T-cell (primary cell): ENCODE results near the gene SNX9. TPM values are rescaled to one million over a fixed set of nuclear protein-coding genes. Genes with fewer than 3 reads are reported as not detected.

Source experiments
- ATAC-seq, 4 experiments: fragments of 200-7000 bp in 3 of 4; fragments of 150-1000 bp in 1 of 4; cut with Tn5 transposase; replicated peaks in 1 of 4; 1 replicate in 3 of 4; 2 replicates in 1 of 4; pipeline ENCODE4 v1.10.0; 2021; ENCODE audit warnings: moderate library complexity in 3 of 4, mild to moderate bottlenecking in 2 of 4, moderate number of reproducible peaks in 1 of 4
- CTCF ChIA-PET, 2 donors: fragments of 300-600 bp; sonication (Branson Sonifier 250); formaldehyde crosslinking; loops; one replicate each; lab custom pipeline; 2022; ENCODE audit warnings: antibody characterized with exemption in 2 of 2; lab: Charles Lee
- POLR2A ChIA-PET, 2 donors: fragments of 300-600 bp; sonication (Branson Sonifier 250); formaldehyde crosslinking; loops; one replicate each; lab custom pipeline; 2022; ENCODE audit warnings: antibody characterized with exemption in 2 of 2; lab: Charles Lee
- DNase-seq, 35 experiments: peaks; one replicate each; pipeline versions ENCODE4 v3.0.0 to v3.0.0-alpha.2; 2013 to 2023
- H3K27ac ChIP-seq: one replicate; pipeline ENCODE4 v1.5.1; 2013; ENCODE audit warnings: low read length
- H3K27me3 ChIP-seq, 2 experiments: replicated peaks in 1 of 2; 1 replicate in 1 of 2; 2 replicates in 1 of 2; pipeline versions ENCODE4 v1.6.1 to v1.7.0; 2013; ENCODE audit warnings: low read length in 1 of 2, mixed read lengths in 1 of 2; ENCODE audit not compliant: control insufficient read depth in 2 of 2, insufficient read depth in 2 of 2; ENCODE audit errors: extremely low read depth in 1 of 2
- H3K36me3 ChIP-seq, 2 donors: 1 replicate in 1 of 2; 2 replicates in 1 of 2; pipeline versions ENCODE4 v1.6.1 to v1.7.0; 2013; ENCODE audit warnings: low read length in 1 of 2; ENCODE audit not compliant: control insufficient read depth in 2 of 2, insufficient read depth in 1 of 2; ENCODE audit errors: extremely low read depth in 1 of 2
- H3K4me1 ChIP-seq, 2 experiments: 1 replicate in 1 of 2; 2 replicates in 1 of 2; pipeline versions ENCODE4 v1.6.1 to v1.7.0; 2013; ENCODE audit warnings: low read length in 2 of 2, mixed read lengths in 1 of 2; ENCODE audit not compliant: insufficient read depth in 2 of 2, control insufficient read depth in 1 of 2; ENCODE audit errors: extremely low read depth in 1 of 2
- H3K4me3 ChIP-seq, 2 donors: 1 replicate in 1 of 2; 2 replicates in 1 of 2; pipeline versions ENCODE4 v1.5.1 to v1.7.0; 2013; ENCODE audit warnings: mild to moderate bottlenecking in 2 of 2, low read length in 1 of 2, moderate library complexity in 1 of 2; ENCODE audit not compliant: control insufficient read depth in 1 of 2; ENCODE audit errors: extremely low read depth in 1 of 2
- H3K9me3 ChIP-seq: 2 replicates; pipeline ENCODE4 v1.7.0; 2013
- H3K27ac Mint-ChIP-seq, 2 donors: one replicate each; pipeline ENCODE4 v1.8.0; 2020 to 2021; ENCODE audit warnings: mild to moderate bottlenecking in 2 of 2, mixed read lengths in 2 of 2
- H3K27me3 Mint-ChIP-seq, 2 donors: one replicate each; pipeline ENCODE4 v1.8.0; 2021 to 2022; ENCODE audit warnings: mixed read lengths in 2 of 2
- H3K36me3 Mint-ChIP-seq: one replicate; pipeline ENCODE4 v1.8.0; 2021; ENCODE audit warnings: mixed read lengths
- H3K4me1 Mint-ChIP-seq, 3 donors: one replicate each; pipeline ENCODE4 v1.8.0; 2020 to 2022; ENCODE audit warnings: mixed read lengths in 3 of 3, mild to moderate bottlenecking in 1 of 3
- H3K4me3 Mint-ChIP-seq, 3 donors: one replicate each; pipeline ENCODE4 v1.8.0; 2020 to 2022; ENCODE audit warnings: mild to moderate bottlenecking in 3 of 3, mixed read lengths in 3 of 3, moderate library complexity in 3 of 3
- H3K9me3 Mint-ChIP-seq, 3 donors: one replicate each; pipeline ENCODE4 v1.8.0; 2020 to 2022; ENCODE audit warnings: mixed read lengths in 3 of 3
- WGBS: methylation state at CpG from one replicate; pipeline ENCODE4 v1.1.5; 2013; ENCODE audit warnings: missing lambda C conversion rate; ENCODE audit not compliant: insufficient coverage; 5-methylcytosine and 5-hydroxymethylcytosine counted together
- total RNA-seq, 35 experiments: library from RNA in 6 of 35; stranded (reverse) in 6 of 35; fragments of 120-200 nt in 1 of 35; gene quantifications; one replicate each; pipeline versions ENCODE4 v1.2.1 to v1.2.4 and lab custom pipeline; 2013 to 2026

The SNX9 gene
- total RNA-seq, 5 donors from 2014 or later (not counting 1 experiment from before 2014, with no cell fraction given), result 20.5 to 25.9 (median 23.7) TPM

- Mint-ChIP-seq H3K27ac (no peak overlapping the region), H3K9me3 (peaks cover 0 to 7% (median 7%) of the 10 kb centered on the region in 3 donors), H3K4me1 (peaks cover 0 to 4% (median 2%) of the 10 kb centered on the region in 3 donors), H3K4me3 (no peak overlapping the region), H3K27me3 (peaks cover 0 to 1% of the 10 kb centered on the region in 2 donors), H3K36me3 (no peaks in the 10 kb centered on the region)
- POLR2A ChIA-PET, result no interaction called here
- CTCF ChIA-PET, result no interaction called here
- no peak overlapping the region for H3K4me3 ChIP-seq
- H3K36me3 ChIP-seq, result no peaks in the 10 kb centered on the region
- no peak overlapping the region for H3K27ac ChIP-seq
- H3K27me3 ChIP-seq, result peaks cover 0 to 4% of the 10 kb centered on the region in 2 experiments
- DNase-seq, result no peak
- WGBS, result no CpG with 5 or more reads among the region's 9 CpGs
- H3K4me1 ChIP-seq, result no peaks in the 10 kb centered on the region
- no peak for ATAC-seq
- no peaks in the 10 kb centered on the region for H3K9me3 ChIP-seq
Measured at GRCh38 chr6:157779705-157780604, 43.1 kb upstream of the SNX9 start.

GRCh38 chr6:157785636-157786035 lies 37.4 kb upstream of the SNX9 start:
- peaks cover 0 to 4% of the 10 kb centered on the region in 2 experiments for H3K27me3 ChIP-seq
- Mint-ChIP-seq H3K4me1 (peaks cover under 1 to 1% (median 1%) of the 10 kb centered on the region in 3 donors), H3K27me3 (no peaks in the 10 kb centered on the region), H3K9me3 (peaks cover 0 to 7% (median 7%) of the 10 kb centered on the region in 3 donors), H3K4me3 (no peak overlapping the region), H3K36me3 (no peaks in the 10 kb centered on the region), H3K27ac (no peak overlapping the region)
- ChIA-PET CTCF (no interaction called here), POLR2A (no interaction called here)
- peaks cover 0 to 2% of the 10 kb centered on the region in 2 donors for H3K36me3 ChIP-seq
- H3K9me3 ChIP-seq, result no peaks in the 10 kb centered on the region
- no peak overlapping the region for H3K27ac ChIP-seq
- no peak for ATAC-seq
- DNase-seq, result no peak
- H3K4me3 ChIP-seq, result no peak overlapping the region
- WGBS, result 100% methylated on average over 1 of the region's 1 CpG
- H3K4me1 ChIP-seq, result peaks cover 0 to 2% of the 10 kb centered on the region in 2 experiments

DNA sequence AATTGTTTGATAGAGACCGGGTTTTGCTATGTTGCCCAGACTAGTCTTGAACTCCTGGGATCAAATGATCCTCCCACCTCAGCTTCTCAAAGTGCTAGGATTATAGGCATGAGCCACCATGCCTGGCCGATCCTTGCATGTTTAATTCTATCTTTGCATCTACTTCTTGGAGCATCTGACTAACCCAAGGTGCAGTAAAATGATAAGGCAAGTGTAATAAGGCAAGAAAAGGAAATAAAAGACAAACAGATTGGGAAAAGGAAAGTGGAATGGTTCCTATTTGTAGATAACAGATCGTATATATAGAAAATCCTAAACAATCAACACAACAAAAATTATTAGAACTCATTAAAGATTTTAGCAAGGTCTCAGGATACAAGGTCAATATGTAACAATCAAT lies 36.8 kb upstream of the SNX9 start:
- no peak overlapping the region for H3K4me3 Mint-ChIP-seq
- Histone ChIP-seq H3K27ac (no peak overlapping the region), H3K4me3 (no peak overlapping the region), H3K9me3 (no peaks in the 10 kb centered on the region), H3K27me3 (peaks cover 0 to 4% of the 10 kb centered on the region in 2 experiments), H3K4me1 (peaks cover 0 to 2% of the 10 kb centered on the region in 2 experiments), H3K36me3 (peaks cover 0 to 2% of the 10 kb centered on the region in 2 donors)
- no CpG with 5 or more reads among the region's 3 CpGs for WGBS
- H3K36me3 Mint-ChIP-seq, result no peaks in the 10 kb centered on the region
- DNase-seq (no peak), ATAC-seq (no peak)
- no peaks in the 10 kb centered on the region for H3K27me3 Mint-ChIP-seq
- no peak overlapping the region for H3K27ac Mint-ChIP-seq
- POLR2A ChIA-PET, result no interaction called here
- CTCF ChIA-PET, result no interaction called here
- peaks cover 0 to 7% (median 7%) of the 10 kb centered on the region in 3 donors for H3K9me3 Mint-ChIP-seq
- peaks cover 5 to 6% (median 6%) of the 10 kb centered on the region in 3 donors for H3K4me1 Mint-ChIP-seq

GRCh38 chr6:157787080-157787479 lies 36.0 kb upstream of the SNX9 start:
- Mint-ChIP-seq H3K36me3 (no peaks in the 10 kb centered on the region), H3K4me1 (peaks cover 5 to 12% (median 9%) of the 10 kb centered on the region in 3 donors), H3K9me3 (peaks cover 0 to 2% (median 2%) of the 10 kb centered on the region in 3 donors), H3K27me3 (no peaks in the 10 kb centered on the region), H3K4me3 (no peak overlapping the region), H3K27ac (no peak overlapping the region)
- ATAC-seq (no peak), DNase-seq (no peak)
- Histone ChIP-seq H3K27me3 (peaks cover 0 to 4% of the 10 kb centered on the region in 2 experiments), H3K36me3 (peaks cover 0 to 2% of the 10 kb centered on the region in 2 donors), H3K9me3 (no peaks in the 10 kb centered on the region), H3K27ac (no peak overlapping the region), H3K4me3 (no peak overlapping the region), H3K4me1 (peaks cover 0 to 2% of the 10 kb centered on the region in 2 experiments)
- POLR2A ChIA-PET, result no interaction called here
- 100% methylated on average over 1 of the region's 1 CpG for WGBS
- CTCF ChIA-PET, result no interaction called here

DNA sequence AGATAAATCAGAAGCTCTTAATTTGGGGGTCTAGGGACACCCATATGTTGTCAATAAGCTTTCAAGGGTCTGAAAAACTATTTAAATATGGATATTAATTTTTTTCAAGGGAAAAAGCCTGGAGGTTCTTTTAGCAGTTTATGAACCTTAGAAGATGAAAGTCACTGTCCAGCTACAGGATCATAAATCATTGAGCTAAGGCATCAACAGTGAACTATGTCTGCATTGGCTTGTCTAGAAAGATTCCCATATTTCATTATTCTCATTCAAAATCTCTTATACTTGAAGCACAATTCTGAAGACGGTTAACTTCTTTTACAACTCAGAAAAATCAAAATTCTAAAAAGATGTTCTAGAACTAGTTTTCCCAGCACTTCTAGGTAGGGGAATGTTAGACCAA lies 34.9 kb upstream of the SNX9 start:
- Mint-ChIP-seq H3K36me3 (no peaks in the 10 kb centered on the region), H3K4me3 (no peak overlapping the region), H3K27ac (no peak overlapping the region), H3K9me3 (no peaks in the 10 kb centered on the region), H3K4me1 (peaks cover 5 to 12% (median 9%) of the 10 kb centered on the region in 3 donors), H3K27me3 (no peaks in the 10 kb centered on the region)
- Histone ChIP-seq H3K4me1 (peaks cover 0 to 2% of the 10 kb centered on the region in 2 experiments), H3K9me3 (no peaks in the 10 kb centered on the region), H3K4me3 (no peak overlapping the region), H3K27me3 (no peaks in the 10 kb centered on the region), H3K36me3 (peaks cover 0 to 2% of the 10 kb centered on the region in 2 donors), H3K27ac (no peak overlapping the region)
- ChIA-PET POLR2A (interaction anchor here in 1 of 2 donors (0.6 kb wide), 1 partner anchor 408 kb away, joined by 9 read pairs; no protein-coding TSS in a partner anchor), CTCF (interaction anchor here in 1 of 2 donors (0.6 kb wide), 1 partner anchor 751 kb away, joined by 3 read pairs; no protein-coding TSS in a partner anchor)
- WGBS, result no CpG with 5 or more reads among the region's 1 CpG
- no peak for ATAC-seq
- DNase-seq, result no peak

DNA sequence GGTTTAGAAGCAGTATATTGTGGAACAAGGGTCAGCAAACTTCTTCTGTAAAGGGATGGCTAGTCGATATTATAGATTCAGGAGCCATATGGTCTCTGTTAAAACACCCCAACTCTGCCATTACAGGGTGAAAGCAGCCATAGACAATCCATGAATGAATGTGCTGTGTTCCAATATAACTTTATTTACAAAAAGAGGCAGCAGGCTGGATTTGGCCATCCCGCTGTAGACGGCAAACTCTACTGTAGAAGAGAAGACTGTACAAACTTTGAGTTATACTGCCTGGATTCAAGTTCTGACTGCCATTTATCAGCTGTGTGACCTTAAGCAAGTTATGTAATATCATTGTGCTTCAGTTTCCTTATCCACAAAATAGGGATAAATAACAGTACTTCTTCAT lies 33.7 kb upstream of the SNX9 start:
- no peak overlapping the region for H3K27ac ChIP-seq
- peaks cover 0 to 2% of the 10 kb centered on the region in 2 donors for H3K36me3 ChIP-seq
- H3K4me1 ChIP-seq, result peaks cover 0 to 2% of the 10 kb centered on the region in 2 experiments
- no peak overlapping the region for H3K4me3 ChIP-seq
- no peaks in the 10 kb centered on the region for H3K27me3 Mint-ChIP-seq
- H3K4me3 Mint-ChIP-seq, result no peak overlapping the region
- no peaks in the 10 kb centered on the region for H3K9me3 ChIP-seq
- no peaks in the 10 kb centered on the region for H3K9me3 Mint-ChIP-seq
- H3K27ac Mint-ChIP-seq, result no peak overlapping the region
- WGBS, result no CpG with 5 or more reads among the region's 3 CpGs
- H3K36me3 Mint-ChIP-seq, result no peaks in the 10 kb centered on the region
- POLR2A ChIA-PET, result no interaction called here
- DNase-seq (no peak), ATAC-seq (no peak)
- H3K4me1 Mint-ChIP-seq, result peaks cover 5 to 12% (median 9%) of the 10 kb centered on the region in 3 donors
- no peaks in the 10 kb centered on the region for H3K27me3 ChIP-seq
- CTCF ChIA-PET, result interaction anchor here in 1 of 2 donors (1.1 kb wide), 1 partner anchor 12 kb away, joined by 3 read pairs; no protein-coding TSS in a partner anchor
